DND-41 (cell line): ENCODE results near the gene SCN10A.

Source experiments
- EZH2 ChIP-seq: IDR thresholded peaks from 3 replicates; pipeline ENCODE4 v1.6.1; 2012; ENCODE audit warnings: borderline replicate concordance, low read depth, mild to moderate bottlenecking, moderate library complexity, low read length, inconsistent platforms; ENCODE audit not compliant: severe bottlenecking
- TF ChIP-seq, protein P1 (sequence below): IDR thresholded peaks from 2 replicates; pipeline ENCODE4 v1.5.1; 2012; ENCODE audit warnings: borderline replicate concordance, low read length, moderate library complexity, mild to moderate bottlenecking; ENCODE audit not compliant: poor library complexity, severe bottlenecking; ENCODE audit errors: extremely low read depth

DNA sequence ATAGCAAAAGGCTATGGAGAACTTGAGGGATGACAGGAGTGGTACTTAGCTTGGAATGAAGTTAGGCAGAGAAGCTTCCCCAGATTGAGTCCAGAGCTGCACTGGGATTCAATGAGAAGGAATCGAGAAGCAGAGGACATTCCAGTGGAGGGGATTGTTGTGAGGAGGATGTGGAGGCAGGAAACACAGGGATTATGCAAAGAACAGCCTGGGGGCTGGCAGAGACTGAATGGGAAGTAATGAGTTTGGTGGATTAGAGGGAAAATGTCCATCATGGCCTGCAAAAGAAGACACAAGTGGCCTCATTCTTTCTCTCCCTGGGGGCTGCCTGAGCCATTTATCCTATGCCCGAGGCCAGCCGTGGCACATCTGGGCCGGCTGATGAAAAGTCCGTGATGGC lies 20.5 kb upstream of the SCN10A start:
- TF ChIP-seq, protein P1, sequence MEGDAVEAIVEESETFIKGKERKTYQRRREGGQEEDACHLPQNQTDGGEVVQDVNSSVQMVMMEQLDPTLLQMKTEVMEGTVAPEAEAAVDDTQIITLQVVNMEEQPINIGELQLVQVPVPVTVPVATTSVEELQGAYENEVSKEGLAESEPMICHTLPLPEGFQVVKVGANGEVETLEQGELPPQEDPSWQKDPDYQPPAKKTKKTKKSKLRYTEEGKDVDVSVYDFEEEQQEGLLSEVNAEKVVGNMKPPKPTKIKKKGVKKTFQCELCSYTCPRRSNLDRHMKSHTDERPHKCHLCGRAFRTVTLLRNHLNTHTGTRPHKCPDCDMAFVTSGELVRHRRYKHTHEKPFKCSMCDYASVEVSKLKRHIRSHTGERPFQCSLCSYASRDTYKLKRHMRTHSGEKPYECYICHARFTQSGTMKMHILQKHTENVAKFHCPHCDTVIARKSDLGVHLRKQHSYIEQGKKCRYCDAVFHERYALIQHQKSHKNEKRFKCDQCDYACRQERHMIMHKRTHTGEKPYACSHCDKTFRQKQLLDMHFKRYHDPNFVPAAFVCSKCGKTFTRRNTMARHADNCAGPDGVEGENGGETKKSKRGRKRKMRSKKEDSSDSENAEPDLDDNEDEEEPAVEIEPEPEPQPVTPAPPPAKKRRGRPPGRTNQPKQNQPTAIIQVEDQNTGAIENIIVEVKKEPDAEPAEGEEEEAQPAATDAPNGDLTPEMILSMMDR: no peak
- no peak for TF ChIP-seq EZH2
